GM12872 (cell line): ENCODE results near the gene COL5A1.

ENCODE experiments used
- TF ChIP-seq, protein P1 (sequence below): IDR thresholded peaks from 3 replicates; pipeline ENCODE4 v1.5.1; 2011; ENCODE audit warnings: low read depth, mild to moderate bottlenecking, low read length, moderate library complexity; ENCODE audit not compliant: insufficient read depth

Gene COL5A1

DNA sequence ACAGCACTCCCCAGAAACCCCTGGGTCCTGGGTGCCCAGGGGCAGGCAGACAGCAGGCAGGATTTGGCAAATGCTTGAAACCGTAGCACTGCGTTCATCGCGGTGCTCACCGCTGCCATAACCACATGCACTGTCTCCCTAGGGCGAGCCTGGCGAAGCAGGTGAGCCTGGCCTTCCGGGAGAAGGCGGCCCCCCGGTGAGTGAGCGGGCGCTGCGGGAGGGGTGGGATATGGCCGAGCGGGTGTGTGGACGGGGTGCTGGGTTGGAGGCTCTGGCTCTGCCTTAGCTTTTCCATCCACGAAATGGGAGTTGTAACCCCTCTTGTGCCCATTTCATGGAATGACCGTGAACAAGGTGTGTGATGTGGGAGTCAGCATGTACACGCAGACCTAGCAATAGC lies 172.2 kb downstream of the COL5A1 start:
- TF ChIP-seq, protein P1, sequence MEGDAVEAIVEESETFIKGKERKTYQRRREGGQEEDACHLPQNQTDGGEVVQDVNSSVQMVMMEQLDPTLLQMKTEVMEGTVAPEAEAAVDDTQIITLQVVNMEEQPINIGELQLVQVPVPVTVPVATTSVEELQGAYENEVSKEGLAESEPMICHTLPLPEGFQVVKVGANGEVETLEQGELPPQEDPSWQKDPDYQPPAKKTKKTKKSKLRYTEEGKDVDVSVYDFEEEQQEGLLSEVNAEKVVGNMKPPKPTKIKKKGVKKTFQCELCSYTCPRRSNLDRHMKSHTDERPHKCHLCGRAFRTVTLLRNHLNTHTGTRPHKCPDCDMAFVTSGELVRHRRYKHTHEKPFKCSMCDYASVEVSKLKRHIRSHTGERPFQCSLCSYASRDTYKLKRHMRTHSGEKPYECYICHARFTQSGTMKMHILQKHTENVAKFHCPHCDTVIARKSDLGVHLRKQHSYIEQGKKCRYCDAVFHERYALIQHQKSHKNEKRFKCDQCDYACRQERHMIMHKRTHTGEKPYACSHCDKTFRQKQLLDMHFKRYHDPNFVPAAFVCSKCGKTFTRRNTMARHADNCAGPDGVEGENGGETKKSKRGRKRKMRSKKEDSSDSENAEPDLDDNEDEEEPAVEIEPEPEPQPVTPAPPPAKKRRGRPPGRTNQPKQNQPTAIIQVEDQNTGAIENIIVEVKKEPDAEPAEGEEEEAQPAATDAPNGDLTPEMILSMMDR: no peak

DNA sequence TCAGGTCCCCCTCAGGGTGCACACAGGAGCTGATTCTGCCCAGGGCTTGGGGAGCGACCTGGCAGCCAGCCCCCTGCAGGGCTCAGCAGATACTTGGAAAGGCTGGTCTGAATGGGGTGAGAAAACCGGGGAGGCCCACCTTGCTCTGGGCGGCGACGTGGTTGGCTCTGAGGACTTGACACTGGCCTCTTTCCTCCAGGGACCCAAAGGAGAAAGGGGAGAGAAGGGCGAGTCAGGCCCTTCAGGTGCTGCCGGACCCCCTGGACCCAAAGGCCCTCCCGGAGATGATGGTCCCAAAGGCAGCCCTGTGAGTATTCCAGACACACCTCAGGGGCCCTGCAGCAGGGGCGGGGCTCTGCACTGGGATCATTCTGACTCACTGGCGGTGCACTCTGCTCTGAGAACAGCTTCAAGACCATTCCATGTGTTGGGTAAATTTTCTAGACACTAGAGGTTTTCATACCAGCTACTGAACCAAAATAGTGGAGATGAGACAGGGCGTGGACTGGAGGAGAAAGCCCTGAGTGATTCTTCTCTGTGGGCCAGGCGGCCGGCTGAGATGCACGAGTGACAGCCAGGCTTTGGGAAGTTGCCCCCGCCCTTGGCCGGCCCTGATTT lies 173.1 kb downstream of the COL5A1 start:
- TF ChIP-seq, protein P1: no peak

DNA sequence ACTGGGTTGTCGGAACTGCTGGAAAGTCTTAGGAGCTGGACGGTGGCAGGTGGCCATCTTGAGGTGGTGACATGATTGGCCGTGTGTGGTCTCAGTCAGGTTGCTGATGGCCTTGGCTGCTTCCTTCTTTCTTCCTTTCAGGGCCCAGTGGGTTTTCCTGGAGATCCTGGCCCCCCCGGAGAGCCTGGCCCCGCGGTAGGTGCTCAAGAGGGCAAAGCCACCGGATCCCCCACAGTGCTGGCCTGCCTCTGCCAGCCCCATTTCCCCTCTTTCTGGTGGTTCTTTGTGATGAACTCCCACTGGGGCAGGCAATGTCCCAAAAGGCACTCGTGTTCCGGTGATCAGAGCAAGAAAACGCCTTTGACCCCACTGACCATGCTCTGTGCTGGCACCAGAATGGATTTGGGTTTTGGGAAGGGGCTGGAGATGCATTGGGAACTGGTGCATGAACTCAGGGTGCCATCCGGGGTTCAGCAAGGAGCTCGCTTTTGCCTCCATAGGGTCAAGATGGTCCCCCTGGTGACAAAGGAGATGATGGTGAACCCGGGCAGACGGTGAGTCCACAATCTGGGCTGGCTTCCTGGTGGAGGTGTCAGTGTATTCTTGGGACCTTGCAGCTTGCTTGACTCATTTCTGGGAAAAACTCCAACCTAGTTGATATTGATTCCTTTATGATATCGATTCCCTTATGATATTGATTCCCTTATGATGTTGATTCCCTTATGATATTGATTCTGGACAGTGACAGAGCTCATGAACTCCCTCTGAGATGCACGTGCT lies 174.0 kb downstream of the COL5A1 start:
- TF ChIP-seq, protein P1: no peak

DNA sequence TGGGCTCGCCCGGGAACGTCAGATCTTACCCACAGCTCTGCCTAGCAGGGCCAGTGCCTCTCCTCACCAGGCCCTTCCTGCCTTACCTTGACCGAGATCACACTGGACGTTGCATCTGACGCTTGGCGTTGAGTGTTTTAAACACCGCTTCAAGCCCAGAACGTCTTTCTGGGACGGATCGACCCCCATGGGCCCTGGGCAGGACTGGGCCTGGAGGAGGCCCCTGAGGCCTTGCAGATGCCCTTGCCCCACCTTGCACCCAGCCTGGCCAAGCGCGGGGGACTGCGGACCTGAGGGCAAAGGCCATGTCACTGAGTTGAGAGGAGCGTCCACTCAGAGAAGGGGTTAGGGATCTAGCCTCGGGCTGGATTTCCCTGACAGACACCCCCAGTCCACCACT lies 174.7 kb downstream of the COL5A1 start:
- TF ChIP-seq, protein P1: no peak

DNA sequence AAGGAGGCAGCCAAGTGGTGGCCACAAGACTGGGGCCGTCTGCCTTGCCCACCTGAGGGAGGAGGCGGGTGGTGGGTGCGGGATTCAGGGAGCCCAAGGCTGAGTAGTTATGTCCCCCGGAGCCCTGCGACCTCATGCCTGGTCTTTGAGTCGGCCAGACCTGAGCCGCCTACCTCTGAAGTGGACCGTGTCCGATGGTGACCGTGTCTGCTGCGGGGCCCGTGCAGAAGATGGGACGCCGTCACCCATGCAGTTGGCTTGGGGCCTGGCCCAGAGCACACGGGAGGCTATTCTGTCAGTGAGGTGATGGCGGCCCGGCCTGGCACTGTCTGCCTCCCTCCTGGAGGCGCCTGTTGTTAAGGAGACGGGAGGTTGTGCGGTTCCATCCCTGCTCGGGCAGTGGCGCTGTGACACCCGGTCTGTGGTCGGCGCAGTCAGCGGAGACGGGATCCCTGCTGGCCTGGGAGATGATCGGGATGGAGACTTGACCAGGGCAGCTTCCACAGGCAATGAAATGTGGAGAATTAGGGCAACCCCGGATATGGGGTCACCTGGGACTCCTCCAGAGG lies 176.5 kb downstream of the COL5A1 start:
- TF ChIP-seq, protein P1: no peak

DNA sequence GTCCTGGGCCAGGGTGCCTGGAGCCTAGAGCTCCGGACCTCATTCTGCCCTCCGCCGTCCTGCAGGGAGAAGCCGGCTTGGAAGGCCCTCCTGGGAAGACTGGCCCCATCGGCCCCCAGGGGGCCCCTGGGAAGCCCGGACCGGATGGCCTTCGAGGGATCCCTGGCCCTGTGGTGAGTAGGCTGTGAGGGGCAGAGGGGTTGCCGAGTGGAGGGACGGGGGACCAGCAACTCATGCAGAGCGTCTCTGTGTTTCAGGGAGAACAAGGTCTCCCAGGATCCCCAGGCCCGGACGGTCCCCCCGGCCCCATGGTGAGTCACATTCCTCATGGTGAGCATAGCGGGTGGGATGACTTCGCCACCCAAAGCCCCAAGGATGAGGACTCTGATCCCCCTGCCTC lies 177.0 kb downstream of the COL5A1 start:
- TF ChIP-seq, protein P1: no peak

DNA sequence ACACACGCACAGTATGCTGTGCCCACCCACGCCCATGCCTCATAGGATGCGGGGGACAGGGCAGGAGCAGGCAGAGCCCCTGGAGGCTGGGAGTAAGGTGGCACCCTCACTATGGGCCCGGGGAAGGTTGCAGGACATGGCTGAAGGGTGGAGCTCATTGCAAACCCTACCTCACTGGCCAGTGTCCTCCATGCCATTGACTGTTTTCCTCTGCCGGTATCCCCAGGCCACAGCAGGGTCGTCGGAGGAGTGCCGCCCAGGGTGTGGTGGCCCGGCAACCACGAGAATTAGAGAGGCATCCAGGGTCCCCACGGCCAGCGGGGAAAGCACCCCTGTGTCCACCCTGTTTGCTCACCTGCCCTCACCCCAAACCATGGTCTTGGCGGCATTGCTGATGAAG lies 179.3 kb downstream of the COL5A1 start:
- TF ChIP-seq, protein P1: no peak
